ENCODE results near the gene KCNH4. TPM values are rescaled to one million over a fixed set of nuclear protein-coding genes. Genes with fewer than 3 reads are reported as not detected.
A peak's percentile ranks its signal among the peaks of the same experiment; 100 is the strongest.

The KCNH4 gene
- total RNA-seq, 1 experiment from 2014 or later = not detected

DNA sequence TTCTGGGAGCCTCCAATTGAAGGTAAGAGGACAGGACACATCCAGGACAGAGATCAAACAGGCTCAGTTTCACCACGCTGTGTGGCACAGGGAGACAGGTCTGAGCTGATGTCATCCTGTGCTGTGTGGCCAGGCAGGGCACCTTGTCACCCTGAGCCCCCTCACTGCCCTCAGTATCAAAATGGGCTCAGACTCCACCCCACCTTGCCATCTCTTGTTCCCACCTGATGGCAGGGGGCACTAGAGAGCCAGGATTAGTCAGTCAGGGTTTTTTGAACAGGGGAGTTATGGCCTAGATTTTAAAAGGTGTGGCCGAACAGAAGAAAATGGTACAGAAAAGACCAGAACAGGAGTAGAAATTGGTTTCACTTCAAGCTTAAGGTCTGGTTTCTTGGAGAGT lies 62.4 kb downstream of the KCNH4 start:
- H3K27me3 ChIP-seq (ENCODE audit: insufficient read depth, low read length) = no peaks in the 10 kb centered on the region
- H3K9ac ChIP-seq (ENCODE audit: low read length) = 0 out of 2 replicates have a peak overlapping the region, but pooled peaks have one; percentile 17
- RAD21 ChIA-PET (ENCODE audit: low non-redundant PET in 1 of 2, low total read pairs in 2 of 2, uncharacterized antibody in 2 of 2, unreplicated experiment in 2 of 2) = no interaction called here
- no TSS peak for BruUV-seq (replicated peaks)
- peaks cover 5 to 24% of the 10 kb centered on the region in 2 experiments; a peak in 3 of 4 replicates for H3K4me1 ChIP-seq (ENCODE audit: control insufficient read depth in 1 of 2, insufficient read depth in 2 of 2, low read length in 2 of 2)
- H4K20me1 ChIP-seq (ENCODE audit: insufficient read depth) = no peaks in the 10 kb centered on the region
- intact Hi-C loops (cut with micrococcal nuclease) = loop anchor here (5.0 kb wide), 1 partner anchor 409 kb away; no protein-coding TSS in a partner anchor
- peaks cover 3 to 11% of the 10 kb centered on the region in 2 experiments; a peak in 3 of 4 replicates for H3K36me3 ChIP-seq (ENCODE audit: control insufficient read depth in 1 of 2, insufficient read depth in 2 of 2, low read length in 2 of 2)
- no peaks in the 10 kb centered on the region for H3K9me2 ChIP-seq (ENCODE audit: insufficient read depth)
- ATAC-seq (peak; percentile 43; the same call in 1 of the 2 replicates), DNase-seq (ENCODE audit: low read depth, low spot score) (peak; percentile 13)
- no peaks in the 10 kb centered on the region for H3K79me2 ChIP-seq (ENCODE audit: insufficient read depth, low read length)
- POLR2A ChIA-PET = no interaction called here
- CTCF ChIA-PET = interaction anchor here (1.3 kb wide), 1 partner anchor 101 kb away, joined by 3 read pairs; the partner anchor contains the start of gene DNAJC7
- TF ChIP-seq, protein P1, sequence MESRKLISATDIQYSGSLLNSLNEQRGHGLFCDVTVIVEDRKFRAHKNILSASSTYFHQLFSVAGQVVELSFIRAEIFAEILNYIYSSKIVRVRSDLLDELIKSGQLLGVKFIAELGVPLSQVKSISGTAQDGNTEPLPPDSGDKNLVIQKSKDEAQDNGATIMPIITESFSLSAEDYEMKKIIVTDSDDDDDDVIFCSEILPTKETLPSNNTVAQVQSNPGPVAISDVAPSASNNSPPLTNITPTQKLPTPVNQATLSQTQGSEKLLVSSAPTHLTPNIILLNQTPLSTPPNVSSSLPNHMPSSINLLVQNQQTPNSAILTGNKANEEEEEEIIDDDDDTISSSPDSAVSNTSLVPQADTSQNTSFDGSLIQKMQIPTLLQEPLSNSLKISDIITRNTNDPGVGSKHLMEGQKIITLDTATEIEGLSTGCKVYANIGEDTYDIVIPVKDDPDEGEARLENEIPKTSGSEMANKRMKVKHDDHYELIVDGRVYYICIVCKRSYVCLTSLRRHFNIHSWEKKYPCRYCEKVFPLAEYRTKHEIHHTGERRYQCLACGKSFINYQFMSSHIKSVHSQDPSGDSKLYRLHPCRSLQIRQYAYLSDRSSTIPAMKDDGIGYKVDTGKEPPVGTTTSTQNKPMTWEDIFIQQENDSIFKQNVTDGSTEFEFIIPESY (IDR thresholded peaks at IDR 0.05; ENCODE audit: extremely low read depth, insufficient replicate concordance, low read length) = no peak
- TF ChIP-seq, protein P2, sequence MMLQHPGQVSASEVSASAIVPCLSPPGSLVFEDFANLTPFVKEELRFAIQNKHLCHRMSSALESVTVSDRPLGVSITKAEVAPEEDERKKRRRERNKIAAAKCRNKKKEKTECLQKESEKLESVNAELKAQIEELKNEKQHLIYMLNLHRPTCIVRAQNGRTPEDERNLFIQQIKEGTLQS (IDR thresholded peaks at IDR 0.05) = no peak
- TF ChIP-seq, protein P3, sequence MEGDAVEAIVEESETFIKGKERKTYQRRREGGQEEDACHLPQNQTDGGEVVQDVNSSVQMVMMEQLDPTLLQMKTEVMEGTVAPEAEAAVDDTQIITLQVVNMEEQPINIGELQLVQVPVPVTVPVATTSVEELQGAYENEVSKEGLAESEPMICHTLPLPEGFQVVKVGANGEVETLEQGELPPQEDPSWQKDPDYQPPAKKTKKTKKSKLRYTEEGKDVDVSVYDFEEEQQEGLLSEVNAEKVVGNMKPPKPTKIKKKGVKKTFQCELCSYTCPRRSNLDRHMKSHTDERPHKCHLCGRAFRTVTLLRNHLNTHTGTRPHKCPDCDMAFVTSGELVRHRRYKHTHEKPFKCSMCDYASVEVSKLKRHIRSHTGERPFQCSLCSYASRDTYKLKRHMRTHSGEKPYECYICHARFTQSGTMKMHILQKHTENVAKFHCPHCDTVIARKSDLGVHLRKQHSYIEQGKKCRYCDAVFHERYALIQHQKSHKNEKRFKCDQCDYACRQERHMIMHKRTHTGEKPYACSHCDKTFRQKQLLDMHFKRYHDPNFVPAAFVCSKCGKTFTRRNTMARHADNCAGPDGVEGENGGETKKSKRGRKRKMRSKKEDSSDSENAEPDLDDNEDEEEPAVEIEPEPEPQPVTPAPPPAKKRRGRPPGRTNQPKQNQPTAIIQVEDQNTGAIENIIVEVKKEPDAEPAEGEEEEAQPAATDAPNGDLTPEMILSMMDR (IDR thresholded peaks at IDR 0.05 in 2 of 3, conservative IDR thresholded peaks at IDR 0.05 in 1 of 3; ENCODE audit: borderline replicate concordance in 1 of 3, insufficient read depth in 1 of 3, low read depth in 2 of 3, low read length in 2 of 3) = peak; percentile 57 to 64 (median 63); a peak in 5 of 6 replicates
- peak; percentile 70 for TF ChIP-seq RAD21 (IDR thresholded peaks at IDR 0.05; ENCODE audit: low read depth)
- no peaks in the 10 kb centered on the region for H3K9me3 ChIP-seq (ENCODE audit: control insufficient read depth in 1 of 2, insufficient read depth in 1 of 2, low read depth in 1 of 2, low read length in 2 of 2)
- H3K4me2 ChIP-seq (ENCODE audit: low read length) = peak overlapping the region; percentile 9; the same call in 1 of the 2 replicates
- H2AFZ ChIP-seq (ENCODE audit: low read depth, low read length, poor library complexity, severe bottlenecking) = no peak overlapping the region
- no peak overlapping the region; the same call in 1 of the 2 replicates for H3K27ac ChIP-seq (ENCODE audit: low read depth, low read length)
- H3K4me3 ChIP-seq (replicated peaks in 1 of 2; ENCODE audit: low read depth in 1 of 2, low read length in 2 of 2) = no peak overlapping the region

All from HCT116 (cell line).